ENCODE measurements around the gene GLB1L.

DNA sequence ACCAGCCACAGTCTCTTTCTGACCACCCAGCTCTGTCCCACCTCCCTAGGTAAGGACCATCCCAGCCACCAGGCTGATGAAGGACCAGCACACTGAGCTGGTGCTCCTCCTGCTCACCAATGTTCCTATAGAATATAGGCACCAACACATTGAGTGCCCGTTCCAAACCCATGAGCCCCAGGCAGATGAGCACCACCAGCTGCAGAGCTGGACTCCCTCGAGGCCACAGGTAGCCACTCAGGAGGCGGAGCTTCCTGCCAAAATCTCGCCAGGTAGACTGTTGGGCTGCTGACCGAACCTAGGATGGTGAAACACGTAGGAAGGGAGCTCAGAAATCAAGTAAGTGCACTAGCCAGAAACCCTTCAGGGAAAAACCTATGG, 28.7 kb downstream of the GLB1L start:
- TF ChIP-seq, protein P1, sequence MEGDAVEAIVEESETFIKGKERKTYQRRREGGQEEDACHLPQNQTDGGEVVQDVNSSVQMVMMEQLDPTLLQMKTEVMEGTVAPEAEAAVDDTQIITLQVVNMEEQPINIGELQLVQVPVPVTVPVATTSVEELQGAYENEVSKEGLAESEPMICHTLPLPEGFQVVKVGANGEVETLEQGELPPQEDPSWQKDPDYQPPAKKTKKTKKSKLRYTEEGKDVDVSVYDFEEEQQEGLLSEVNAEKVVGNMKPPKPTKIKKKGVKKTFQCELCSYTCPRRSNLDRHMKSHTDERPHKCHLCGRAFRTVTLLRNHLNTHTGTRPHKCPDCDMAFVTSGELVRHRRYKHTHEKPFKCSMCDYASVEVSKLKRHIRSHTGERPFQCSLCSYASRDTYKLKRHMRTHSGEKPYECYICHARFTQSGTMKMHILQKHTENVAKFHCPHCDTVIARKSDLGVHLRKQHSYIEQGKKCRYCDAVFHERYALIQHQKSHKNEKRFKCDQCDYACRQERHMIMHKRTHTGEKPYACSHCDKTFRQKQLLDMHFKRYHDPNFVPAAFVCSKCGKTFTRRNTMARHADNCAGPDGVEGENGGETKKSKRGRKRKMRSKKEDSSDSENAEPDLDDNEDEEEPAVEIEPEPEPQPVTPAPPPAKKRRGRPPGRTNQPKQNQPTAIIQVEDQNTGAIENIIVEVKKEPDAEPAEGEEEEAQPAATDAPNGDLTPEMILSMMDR (IDR thresholded peaks at IDR 0.05), result no peak
- no peak for TF ChIP-seq POLR2A (IDR thresholded peaks at IDR 0.05)

Data from right lobe of liver (tissue), 4 donors.